HepG2 (cell line): ENCODE results near the gene NGDN. TPM values are rescaled to one million over a fixed set of nuclear protein-coding genes. Genes with fewer than 3 reads are reported as not detected.
A peak's percentile ranks its signal among the peaks of the same experiment; 100 is the strongest.

Experiments used
- CHCHD3 ChIP-seq: sonication (generic); formaldehyde crosslinking; IDR thresholded peaks from 2 replicates; pipeline ENCODE4 v1.8.0; 2022; ENCODE audit warnings: mild to moderate bottlenecking, missing genetic modification reagents, moderate library complexity
- EZH2 ChIP-seq: conservative IDR thresholded peaks from 2 replicates; pipeline ENCODE4 v1.6.1; 2012; ENCODE audit warnings: mild to moderate bottlenecking, low read depth, low read length, moderate library complexity
- HMGA1 ChIP-seq: sonication (generic); formaldehyde crosslinking; conservative IDR thresholded peaks from 2 replicates; pipeline ENCODE4 v1.4.0; 2020; ENCODE audit warnings: missing genetic modification reagents
- HNRNPL ChIP-seq: fragments of 200-400 bp; formaldehyde crosslinking; IDR thresholded peaks from 2 replicates; pipeline ENCODE4 v1.6.1; 2017; ENCODE audit warnings: mild to moderate bottlenecking, low read depth, low read length
- HOXA9 ChIP-seq: sonication (generic); formaldehyde crosslinking; IDR thresholded peaks from 2 replicates; pipeline ENCODE4 v1.8.1; 2022; ENCODE audit warnings: missing genetic modification reagents, mild to moderate bottlenecking, moderate library complexity, borderline replicate concordance
- IKZF1 ChIP-seq: fragments of 450-650 bp; IDR thresholded peaks from 2 replicates; pipeline ENCODE4 v1.7.1; 2016
- MED1 ChIP-seq: sonication (generic); formaldehyde crosslinking; IDR thresholded peaks from 2 replicates; pipeline ENCODE4 v1.4.0; 2020; ENCODE audit warnings: missing genetic modification reagents
- NFE2 ChIP-seq: sonication (generic); formaldehyde crosslinking; IDR thresholded peaks from 2 replicates; pipeline ENCODE4 v1.4.0; 2020; ENCODE audit warnings: missing genetic modification reagents
- PHF5A ChIP-seq: IDR thresholded peaks from one replicate; pipeline ENCODE4 v1.6.1; 2018; ENCODE audit warnings: low read depth, missing genetic modification reagents; ENCODE audit not compliant: unreplicated experiment
- SSRP1 ChIP-seq: IDR thresholded peaks from 2 replicates; pipeline ENCODE4 v1.6.1; 2016; ENCODE audit warnings: control low read depth
- TARDBP ChIP-seq: sonication (generic); formaldehyde crosslinking; IDR thresholded peaks from 2 replicates; pipeline ENCODE4 v1.8.0; 2022; ENCODE audit warnings: mild to moderate bottlenecking, missing genetic modification reagents
- ZFP37 ChIP-seq: sonication (generic); formaldehyde crosslinking; IDR thresholded peaks from 2 replicates; pipeline ENCODE4 v1.4.0; 2020; ENCODE audit warnings: missing genetic modification reagents, borderline replicate concordance
- ZFP62 ChIP-seq: sonication (generic); formaldehyde crosslinking; IDR thresholded peaks from 2 replicates; pipeline ENCODE4 v1.4.0; 2020; ENCODE audit warnings: missing genetic modification reagents
- ZFP90 ChIP-seq: sonication (generic); formaldehyde crosslinking; IDR thresholded peaks from 2 replicates; pipeline ENCODE4 v1.8.0; 2022; ENCODE audit warnings: missing genetic modification reagents, mild to moderate bottlenecking, inconsistent platforms, borderline replicate concordance
- ZNF138 ChIP-seq: sonication (generic); formaldehyde crosslinking; IDR thresholded peaks from 2 replicates; pipeline ENCODE4 v1.5.0; 2020; ENCODE audit warnings: mild to moderate bottlenecking, low read depth, missing genetic modification reagents
- ZNF207 ChIP-seq: fragments of 450-650 bp; IDR thresholded peaks from 2 replicates; pipeline ENCODE4 v1.6.1; 2016; ENCODE audit warnings: antibody characterized with exemption, borderline replicate concordance
- ZNF354B ChIP-seq: sonication (generic); formaldehyde crosslinking; IDR thresholded peaks from 2 replicates; pipeline ENCODE4 v1.8.0; 2022; ENCODE audit warnings: mild to moderate bottlenecking, missing genetic modification reagents
- ZNF367 ChIP-seq: sonication (generic); formaldehyde crosslinking; IDR thresholded peaks from 2 replicates; pipeline ENCODE4 v1.4.0; 2020; ENCODE audit warnings: missing genetic modification reagents, borderline replicate concordance
- ZNF460 ChIP-seq: sonication (generic); formaldehyde crosslinking; IDR thresholded peaks from 2 replicates; pipeline ENCODE4 v1.5.1; 2020; ENCODE audit warnings: missing genetic modification reagents, mild to moderate bottlenecking, borderline replicate concordance
- ZNF547 ChIP-seq: sonication (generic); formaldehyde crosslinking; IDR thresholded peaks from 2 replicates; pipeline ENCODE4 v1.5.1; 2020; ENCODE audit warnings: mild to moderate bottlenecking, missing genetic modification reagents
- ZNF615 ChIP-seq: sonication (generic); formaldehyde crosslinking; IDR thresholded peaks from 2 replicates; pipeline ENCODE4 v1.5.0; 2020; ENCODE audit warnings: mild to moderate bottlenecking, missing genetic modification reagents, borderline replicate concordance
- ZNF670 ChIP-seq: sonication (generic); formaldehyde crosslinking; IDR thresholded peaks from 2 replicates; pipeline ENCODE4 v1.8.0; 2022; ENCODE audit warnings: mild to moderate bottlenecking, missing genetic modification reagents, borderline replicate concordance
- ZNF879 ChIP-seq: sonication (generic); formaldehyde crosslinking; IDR thresholded peaks from 2 replicates; pipeline ENCODE4 v1.8.1; 2023; ENCODE audit warnings: missing genetic modification reagents
- polyA plus RNA-seq, 8 experiments: library from polyadenylated mRNA; depleted of rRNA in 3 of 8; stranded (reverse) in 7 of 8; unstranded in 1 of 8; fragments of >200 nt; fragmentation: Illumina TruSeq in 4 of 8; extraction: Trizol in 4 of 8; gene quantifications; 2 replicates each; pipeline versions ENCODE4 v1.2.1 to v1.2.3, GENCODE V29; 2011 to 2016; ENCODE audit warnings: low read depth in 4 of 8, missing spikeins in 1 of 8, mixed read lengths in 1 of 8; ENCODE audit not compliant: insufficient read depth in 1 of 8
- total RNA-seq, 5 experiments: library from RNA; depleted of rRNA; stranded (reverse); fragments of >200 nt; fragmentation: Illumina TruSeq; extraction: Trizol; gene quantifications; 2 replicates each; pipeline ENCODE4 v1.2.3, GENCODE V29; 2016; ENCODE audit warnings: low read depth in 1 of 5
- TF ChIP-seq, protein P1 (sequence below): sonication (generic); formaldehyde crosslinking; IDR thresholded peaks from 2 replicates; pipeline ENCODE4 v1.4.0; 2020; ENCODE audit warnings: missing genetic modification reagents
- TF ChIP-seq, protein P2 (sequence below): sonication (generic); formaldehyde crosslinking; IDR thresholded peaks from 2 replicates; pipeline ENCODE4 v1.5.1; 2020; ENCODE audit warnings: missing genetic modification reagents, mild to moderate bottlenecking, borderline replicate concordance
- TF ChIP-seq, protein P3 (sequence below): sonication (generic); formaldehyde crosslinking; IDR thresholded peaks from 2 replicates; pipeline ENCODE4 v1.9.0; 2021; ENCODE audit warnings: missing genetic modification reagents, mild to moderate bottlenecking, borderline replicate concordance

NGDN gene
- total and polyA plus RNA-seq, 2 of the 13 experiments (the other 11 are each of a cell fraction or from before 2014, with no cell fraction given): 154 to 216 TPM

- 0 out of 2 replicates have a peak, but pooled peaks have one; percentile 45 for TF ChIP-seq ZNF615 (CRISPR knock-in tag)
- TF ChIP-seq, protein P1, sequence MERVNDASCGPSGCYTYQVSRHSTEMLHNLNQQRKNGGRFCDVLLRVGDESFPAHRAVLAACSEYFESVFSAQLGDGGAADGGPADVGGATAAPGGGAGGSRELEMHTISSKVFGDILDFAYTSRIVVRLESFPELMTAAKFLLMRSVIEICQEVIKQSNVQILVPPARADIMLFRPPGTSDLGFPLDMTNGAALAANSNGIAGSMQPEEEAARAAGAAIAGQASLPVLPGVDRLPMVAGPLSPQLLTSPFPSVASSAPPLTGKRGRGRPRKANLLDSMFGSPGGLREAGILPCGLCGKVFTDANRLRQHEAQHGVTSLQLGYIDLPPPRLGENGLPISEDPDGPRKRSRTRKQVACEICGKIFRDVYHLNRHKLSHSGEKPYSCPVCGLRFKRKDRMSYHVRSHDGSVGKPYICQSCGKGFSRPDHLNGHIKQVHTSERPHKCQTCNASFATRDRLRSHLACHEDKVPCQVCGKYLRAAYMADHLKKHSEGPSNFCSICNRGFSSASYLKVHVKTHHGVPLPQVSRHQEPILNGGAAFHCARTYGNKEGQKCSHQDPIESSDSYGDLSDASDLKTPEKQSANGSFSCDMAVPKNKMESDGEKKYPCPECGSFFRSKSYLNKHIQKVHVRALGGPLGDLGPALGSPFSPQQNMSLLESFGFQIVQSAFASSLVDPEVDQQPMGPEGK: no peak
- no peak for TF ChIP-seq ZNF207
- no peak; the same call in 1 of the 2 replicates for TF ChIP-seq ZFP90 (CRISPR knock-in tag)
- no peak for TF ChIP-seq NFE2 (CRISPR knock-in tag)
- no peak for TF ChIP-seq SSRP1 (CRISPR knock-in tag)
- peak; percentile 79; the same call in 1 of the 2 replicates for TF ChIP-seq ZNF879 (CRISPR knock-in tag)
- no peak for TF ChIP-seq ZNF670 (CRISPR knock-in tag)
- TF ChIP-seq ZFP37 (CRISPR knock-in tag): peak; percentile 72; the same call in 1 of the 2 replicates
- no peak for TF ChIP-seq ZNF460
- no peak for TF ChIP-seq CHCHD3 (CRISPR knock-in tag)
- 0 out of 2 replicates have a peak, but pooled peaks have one; percentile 63 for TF ChIP-seq ZFP62
- TF ChIP-seq ZNF367: peak; percentile 65; the same call in 1 of the 2 replicates
- 0 out of 2 replicates have a peak, but pooled peaks have one; percentile 54 for TF ChIP-seq ZNF138
- TF ChIP-seq, protein P2, sequence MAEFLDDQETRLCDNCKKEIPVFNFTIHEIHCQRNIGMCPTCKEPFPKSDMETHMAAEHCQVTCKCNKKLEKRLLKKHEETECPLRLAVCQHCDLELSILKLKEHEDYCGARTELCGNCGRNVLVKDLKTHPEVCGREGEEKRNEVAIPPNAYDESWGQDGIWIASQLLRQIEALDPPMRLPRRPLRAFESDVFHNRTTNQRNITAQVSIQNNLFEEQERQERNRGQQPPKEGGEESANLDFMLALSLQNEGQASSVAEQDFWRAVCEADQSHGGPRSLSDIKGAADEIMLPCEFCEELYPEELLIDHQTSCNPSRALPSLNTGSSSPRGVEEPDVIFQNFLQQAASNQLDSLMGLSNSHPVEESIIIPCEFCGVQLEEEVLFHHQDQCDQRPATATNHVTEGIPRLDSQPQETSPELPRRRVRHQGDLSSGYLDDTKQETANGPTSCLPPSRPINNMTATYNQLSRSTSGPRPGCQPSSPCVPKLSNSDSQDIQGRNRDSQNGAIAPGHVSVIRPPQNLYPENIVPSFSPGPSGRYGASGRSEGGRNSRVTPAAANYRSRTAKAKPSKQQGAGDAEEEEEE (CRISPR knock-in tag): no peak
- TF ChIP-seq HNRNPL: no peak
- TF ChIP-seq ZNF547 (CRISPR knock-in tag): no peak
- TF ChIP-seq, protein P3, sequence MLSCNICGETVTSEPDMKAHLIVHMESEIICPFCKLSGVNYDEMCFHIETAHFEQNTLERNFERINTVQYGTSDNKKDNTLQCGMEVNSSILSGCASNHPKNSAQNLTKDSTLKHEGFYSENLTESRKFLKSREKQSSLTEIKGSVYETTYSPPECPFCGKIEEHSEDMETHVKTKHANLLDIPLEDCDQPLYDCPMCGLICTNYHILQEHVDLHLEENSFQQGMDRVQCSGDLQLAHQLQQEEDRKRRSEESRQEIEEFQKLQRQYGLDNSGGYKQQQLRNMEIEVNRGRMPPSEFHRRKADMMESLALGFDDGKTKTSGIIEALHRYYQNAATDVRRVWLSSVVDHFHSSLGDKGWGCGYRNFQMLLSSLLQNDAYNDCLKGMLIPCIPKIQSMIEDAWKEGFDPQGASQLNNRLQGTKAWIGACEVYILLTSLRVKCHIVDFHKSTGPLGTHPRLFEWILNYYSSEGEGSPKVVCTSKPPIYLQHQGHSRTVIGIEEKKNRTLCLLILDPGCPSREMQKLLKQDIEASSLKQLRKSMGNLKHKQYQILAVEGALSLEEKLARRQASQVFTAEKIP (CRISPR knock-in tag): no peak
- TF ChIP-seq TARDBP (CRISPR knock-in tag): peak; percentile 20; the same call in 1 of the 2 replicates
- TF ChIP-seq IKZF1: no peak
- TF ChIP-seq EZH2: peak; percentile 49; the same call in 1 of the 2 replicates
- no peak for TF ChIP-seq MED1 (CRISPR knock-in tag)
- no peak for TF ChIP-seq PHF5A (CRISPR knock-in tag)
- peak; percentile 21; the same call in 1 of the 2 replicates for TF ChIP-seq HOXA9 (CRISPR knock-in tag)
- TF ChIP-seq ZNF354B (CRISPR knock-in tag): 0 out of 2 replicates have a peak, but pooled peaks have one; percentile 96
- TF ChIP-seq HMGA1 (CRISPR knock-in tag): no peak
These were observed 788 bp upstream of the NGDN start (continued) for GRCh38 chr14:23468704-23469126.
